GM12878 (cell line): ENCODE results near the gene MASTL. TPM values are rescaled to one million over a fixed set of nuclear protein-coding genes. Genes with fewer than 3 reads are reported as not detected.

Source experiments
- ATAC-seq: fragments of 200-7000 bp; cut with Tn5 transposase; 3 replicates; pipeline ENCODE4 v1.9.1; 2020; ENCODE audit warnings: mild to moderate bottlenecking, moderate library complexity
- BruUV-seq: library from RNA; stranded (reverse); fragments of 400-500 nt; replicated peaks from 2 replicates; lab custom pipeline; 2021; lab: Mats Ljungman, UMichigan
- CTCF ChIA-PET: fragments of 300-600 bp; sonication (Branson Sonifier 250); formaldehyde crosslinking; extraction: SDS; loops from one replicate; lab custom pipeline; 2021; ENCODE audit warnings: inconsistent platforms; lab: Yijun Ruan, JAX
- POLR2A ChIA-PET: fragments of 350-600 bp; formaldehyde crosslinking; extraction: SDS; loops from one replicate; lab custom pipeline; 2021; ENCODE audit warnings: inconsistent platforms; lab: Charles Lee
- RAD21 ChIA-PET: fragments of 300-600 bp; sonication (Branson Sonifier 250); formaldehyde crosslinking; loops from one replicate; lab custom pipeline; 2023; ENCODE audit warnings: antibody characterized with exemption; ENCODE audit not compliant: unreplicated experiment; lab: Charles Lee
- SMC1A ChIA-PET: fragments of 300-600 bp; sonication (Branson Sonifier 250); formaldehyde crosslinking; loops from one replicate; lab custom pipeline; 2023; ENCODE audit not compliant: unreplicated experiment, uncharacterized antibody; lab: Charles Lee
- DNase-seq: peaks from one replicate; pipeline ENCODE4 v3.0.0-alpha.2; 2011; ENCODE audit warnings: low read depth, low spot score
- FAIRE-seq: peaks from 3 replicates; lab custom pipeline; 2011; peaks lifted over from hg19 to GRCh38; lab: Jason Lieb, UNC
- H2AFZ ChIP-seq: 2 replicates; pipeline ENCODE4 v1.6.0; 2011; ENCODE audit warnings: low read depth, low read length, control low read depth; ENCODE audit not compliant: control insufficient read depth
- H3K27ac ChIP-seq: 2 replicates; pipeline ENCODE4 v1.5.1; 2011; ENCODE audit warnings: control low read depth; ENCODE audit not compliant: control insufficient read depth, insufficient read depth
- H3K27me3 ChIP-seq, 2 experiments: replicated peaks in 1 of 2; 2 replicates each; pipeline versions ENCODE4 v1.6.0 to v1.6.1; 2011; ENCODE audit warnings: low read length in 1 of 2; ENCODE audit not compliant: control insufficient read depth in 2 of 2, insufficient read depth in 2 of 2
- H3K36me3 ChIP-seq, 2 experiments: 2 replicates each; pipeline ENCODE4 v1.5.1; 2011; ENCODE audit warnings: low read length in 1 of 2; ENCODE audit not compliant: control insufficient read depth in 2 of 2, insufficient read depth in 2 of 2
- H3K4me1 ChIP-seq: 2 replicates; pipeline ENCODE4 v1.6.1; 2011; ENCODE audit warnings: mild to moderate bottlenecking, low read length, moderate library complexity, mixed read lengths; ENCODE audit not compliant: control insufficient read depth, insufficient read depth
- H3K4me2 ChIP-seq: 2 replicates; pipeline ENCODE4 v1.6.0; 2011; ENCODE audit warnings: control low read depth; ENCODE audit not compliant: control insufficient read depth, insufficient read depth
- H3K4me3 ChIP-seq: fragments of 200-600 bp; sonication (generic); 2 replicates; pipeline ENCODE4 v1.5.1; 2016
- H3K79me2 ChIP-seq: 2 replicates; pipeline ENCODE4 v1.6.0; 2011; ENCODE audit warnings: low read length; ENCODE audit not compliant: control insufficient read depth, insufficient read depth
- H3K9ac ChIP-seq: 2 replicates; pipeline ENCODE4 v1.8.0; 2011; ENCODE audit warnings: low read length, control low read depth, mixed read lengths; ENCODE audit not compliant: control insufficient read depth, insufficient read depth
- H3K9me3 ChIP-seq: replicated peaks from 3 replicates; pipeline ENCODE4 v1.5.1; 2011; ENCODE audit warnings: mild to moderate bottlenecking, low read length; ENCODE audit not compliant: control insufficient read depth, insufficient read depth
- H4K20me1 ChIP-seq: 2 replicates; pipeline ENCODE4 v1.6.0; 2011; ENCODE audit not compliant: control insufficient read depth, insufficient read depth
- SKIL ChIP-seq: fragments of 450-650 bp; IDR thresholded peaks from 2 replicates; pipeline ENCODE4 v1.6.1; 2017; ENCODE audit warnings: mild to moderate bottlenecking, low read depth, inconsistent platforms; ENCODE audit not compliant: poor library complexity, severe bottlenecking
- ZNF687 ChIP-seq: fragments of 450-650 bp; IDR thresholded peaks from 2 replicates; pipeline ENCODE4 v1.6.1; 2017; ENCODE audit warnings: mild to moderate bottlenecking, moderate library complexity
- WGBS: methylation state at CpG from one replicate; pipeline ENCODE4 v1.1.6; 2016; ENCODE audit warnings: low lambda C conversion rate; ENCODE audit not compliant: insufficient replicate concordance, insufficient coverage; ENCODE audit errors: missing lambda C conversion rate; 5-methylcytosine and 5-hydroxymethylcytosine counted together
- in situ Hi-C: fragments of 300-500 bp; cut with MboI; formaldehyde crosslinking; loops from 9 replicates; pipeline ENCODE4 v1.14.3; 2018; ENCODE audit warnings: mixed read lengths
- intact Hi-C: fragments of 100-400 bp; cut with micrococcal nuclease; formaldehyde crosslinking; loops from one replicate; pipeline ENCODE4 v1.14.2; 2022; ENCODE audit not compliant: unreplicated experiment
- polyA plus RNA-seq, 11 experiments: library from polyadenylated mRNA; depleted of rRNA in 4 of 11; unstranded in 6 of 11; stranded (reverse) in 5 of 11; fragments of >200 nt; fragmentation: Nextera tagmentation in 4 of 11; fragmentation: Illumina TruSeq in 1 of 11; extraction: Ambion mirVana in 4 of 11; extraction: Trizol in 1 of 11; gene quantifications; 1 replicate in 1 of 11; 2 replicates in 10 of 11; pipeline versions ENCODE4 v1.2.1 to v1.2.3, GENCODE V29; 2011 to 2016; ENCODE audit warnings: inconsistent platforms in 2 of 11, missing spikeins in 2 of 11, low read depth in 1 of 11
- total RNA-seq, 4 experiments: library from RNA; depleted of rRNA in 3 of 4; stranded (reverse); fragments of >200 nt in 3 of 4; fragmentation: Illumina TruSeq in 1 of 4; extraction: Trizol in 1 of 4; gene quantifications; 2 replicates each; pipeline versions ENCODE4 v1.2.1 to v1.2.3, GENCODE V29; 2013 to 2021

The MASTL gene
- total and polyA plus RNA-seq, 10 of the 15 experiments (the other 5 are each of a cell fraction or from before 2014, with no cell fraction given), result 7.1 to 36.9 (median 21.3) TPM

- no peak for DNase-seq
- in situ Hi-C loops (no loop called here), intact Hi-C loops (loop anchor here (5.0 to 10.0 kb wide), 2 partner anchors 261 to 1381 kb away; partner anchors contain the start of gene WAC)
- Histone ChIP-seq H3K9me3 (no peaks in the 10 kb centered on the region; the same call in 2 of the 3 replicates), H3K36me3 (peaks cover 0 to 11% of the 10 kb centered on the region in 2 experiments; a peak in 3 of 4 replicates), H3K4me2 (peak overlapping the region; percentile 93), H4K20me1 (no peaks in the 10 kb centered on the region), H3K4me1 (no peaks in the 10 kb centered on the region; the same call in 1 of the 2 replicates), H3K27ac (peak overlapping the region; percentile 100), H3K4me3 (peak overlapping the region; percentile 87), H3K9ac (peak overlapping the region; percentile 100), H3K79me2 (peaks cover 92% of the 10 kb centered on the region), H2AFZ (no peak overlapping the region), H3K27me3 (no peaks in the 10 kb centered on the region)
- ChIA-PET RAD21 (interaction anchor here (1.8 kb wide), 1 partner anchor 90 kb away, joined by 6 read pairs; no protein-coding TSS in a partner anchor), POLR2A (interaction anchor here (1.1 to 2.7 kb wide), 6 partner anchors 11 to 342 kb away, joined by 3 to 25 read pairs (median 5); no protein-coding TSS in a partner anchor), SMC1A (interaction anchor here (1.0 kb wide), 1 partner anchor 23 kb away, joined by 4 read pairs; no protein-coding TSS in a partner anchor), CTCF (interaction anchor here (1.0 to 1.7 kb wide), 5 partner anchors 10 to 427 kb away, joined by 4 to 10 read pairs (median 5); no protein-coding TSS in a partner anchor)
- TF ChIP-seq SKIL, result no peak
- TF ChIP-seq ZNF687, result no peak
- no peak for ATAC-seq
- no peak for FAIRE-seq
- 3% methylated on average over 6 of the region's 6 CpGs for WGBS
- BruUV-seq, result no TSS peak
These were observed 1.8 kb upstream of the MASTL start for GRCh38 chr10:27153329-27153728.
